Aorta (tissue), 4 donors: ENCODE measurements around the gene NT5C1B. TPM values are rescaled to one million over a fixed set of nuclear protein-coding genes. Genes with fewer than 3 reads are reported as not detected.

Experiments used
- polyA plus RNA-seq, 2 donors: library from polyadenylated mRNA; stranded (reverse); fragments of 200-250 nt; gene quantifications; one replicate each; pipeline ENCODE4 v1.2.3, GENCODE V29; 2013
- total RNA-seq, 2 donors: library from RNA; stranded (reverse); fragmentation: NEBNext Ultra II Directional; extraction: Animal tissue kit (Norgen Biotek cat#: 25700); gene quantifications; one replicate each; pipeline ENCODE4 v1.2.1, GENCODE V29; 2021
- donor health status: healthy with polysubstance abuse.
- donor health status: Bipolar disorder and iron deficiency.
- donor health status: DM: no; HTN: no; CAD: no.
- donor health status: DM: yes; HTN: yes; CAD: no.

Gene NT5C1B
- total and polyA plus RNA-seq, 4 donors: not detected

Other genes with a start within 250 kb of the NT5C1B start
- gene RDH14, start 28.9 kb downstream of the NT5C1B start, total RNA-seq: 10 to 100 TPM; 23.8 to 24.1 TPM
- 10 to 100 TPM; 10.8 to 32.3 TPM for gene RDH14, start 28.9 kb downstream of the NT5C1B start, polyA plus RNA-seq